CD4-positive, alpha-beta T cell (primary cell): ENCODE measurements around the gene PLP2. TPM values are rescaled to one million over a fixed set of nuclear protein-coding genes. Genes with fewer than 3 reads are reported as not detected.

Experiments
- ATAC-seq: fragments of 200-7000 bp; cut with Tn5 transposase; one replicate; pipeline ENCODE4 v1.10.0; 2022; ENCODE audit warnings: mild to moderate bottlenecking; ENCODE audit not compliant: poor library complexity
- CTCF ChIA-PET: fragments of 350-600 bp; sonication (Branson Sonifier 250); formaldehyde crosslinking; loops from one replicate; lab custom pipeline; 2021; ENCODE audit warnings: antibody characterized with exemption, inconsistent platforms; lab: Charles Lee
- POLR2A ChIA-PET: fragments of 350-600 bp; sonication (Branson Sonifier 250); formaldehyde crosslinking; loops from one replicate; lab custom pipeline; 2021; ENCODE audit warnings: antibody characterized with exemption, inconsistent platforms; lab: Charles Lee
- DNase-seq, 14 experiments: peaks; one replicate each; pipeline ENCODE4 v3.0.0-alpha.2; 2013 to 2020; ENCODE audit warnings: mixed read lengths in 2 of 14
- H3K27ac ChIP-seq, 2 donors: one replicate each; pipeline versions ENCODE4 v1.5.1 to v1.7.0; 2013; ENCODE audit warnings: low read length in 2 of 2, low read depth in 1 of 2, mild to moderate bottlenecking in 1 of 2
- H3K27me3 ChIP-seq, 2 experiments: 1 replicate in 1 of 2; 2 replicates in 1 of 2; pipeline versions ENCODE4 v1.6.1 to v1.7.0; 2013; ENCODE audit warnings: low read length in 2 of 2, control low read depth in 1 of 2, mild to moderate bottlenecking in 1 of 2, moderate library complexity in 1 of 2; ENCODE audit not compliant: insufficient read depth in 2 of 2, control insufficient read depth in 1 of 2
- H3K36me3 ChIP-seq: one replicate; pipeline ENCODE4 v1.6.1; 2013; ENCODE audit warnings: low read length, control low read depth; ENCODE audit not compliant: insufficient read depth
- H3K4me1 ChIP-seq: one replicate; pipeline ENCODE4 v1.6.1; 2013; ENCODE audit warnings: low read length, control low read depth; ENCODE audit not compliant: insufficient read depth
- H3K4me3 ChIP-seq: one replicate; pipeline ENCODE4 v1.5.1; 2013; ENCODE audit warnings: mild to moderate bottlenecking, low read length, moderate library complexity
- H3K9me3 ChIP-seq, 2 experiments: 1 replicate in 1 of 2; 2 replicates in 1 of 2; pipeline versions ENCODE4 v1.6.1 to v1.7.0; 2013; ENCODE audit warnings: low read length in 2 of 2, mild to moderate bottlenecking in 2 of 2, control low read depth in 1 of 2, moderate library complexity in 1 of 2; ENCODE audit not compliant: control insufficient read depth in 1 of 2, insufficient read depth in 1 of 2
- H3K27ac Mint-ChIP-seq: one replicate; pipeline ENCODE4 v1.8.0; 2020; ENCODE audit warnings: mixed read lengths
- H3K27me3 Mint-ChIP-seq: one replicate; pipeline ENCODE4 v1.8.0; 2021; ENCODE audit warnings: mixed read lengths
- H3K36me3 Mint-ChIP-seq: one replicate; pipeline ENCODE4 v1.8.0; 2021; ENCODE audit warnings: low read depth, mixed read lengths
- H3K4me1 Mint-ChIP-seq: one replicate; pipeline ENCODE4 v1.8.0; 2021; ENCODE audit warnings: low read depth, mixed read lengths
- H3K4me3 Mint-ChIP-seq: one replicate; pipeline ENCODE4 v1.8.0; 2020; ENCODE audit warnings: mild to moderate bottlenecking, mixed read lengths
- H3K9me3 Mint-ChIP-seq: one replicate; pipeline ENCODE4 v1.8.0; 2020; ENCODE audit warnings: mixed read lengths
- CTCF ChIP-seq: fragments of 200-600 bp; IDR thresholded peaks from one replicate; pipeline ENCODE4 v1.8.0; 2022; ENCODE audit warnings: antibody characterized with exemption, mild to moderate bottlenecking
- intact Hi-C, 2 experiments: fragments of 100-400 bp; cut with DNase I in 1 of 2; cut with micrococcal nuclease in 1 of 2; formaldehyde crosslinking; loops; one replicate each; pipeline versions ENCODE4 v1.15.1 to v1.9.0; 2023 to 2025; cut with DNase I, micrococcal nuclease
- total RNA-seq, 174 experiments: library from RNA in 2 of 174; stranded (reverse) in 2 of 174; gene quantifications; one replicate each; pipeline ENCODE4 v1.2.3 and lab custom pipeline; 2021 to 2026

PLP2 gene
- total RNA-seq, 2 experiments from 2014 or later: 124 to 128 TPM

DNA sequence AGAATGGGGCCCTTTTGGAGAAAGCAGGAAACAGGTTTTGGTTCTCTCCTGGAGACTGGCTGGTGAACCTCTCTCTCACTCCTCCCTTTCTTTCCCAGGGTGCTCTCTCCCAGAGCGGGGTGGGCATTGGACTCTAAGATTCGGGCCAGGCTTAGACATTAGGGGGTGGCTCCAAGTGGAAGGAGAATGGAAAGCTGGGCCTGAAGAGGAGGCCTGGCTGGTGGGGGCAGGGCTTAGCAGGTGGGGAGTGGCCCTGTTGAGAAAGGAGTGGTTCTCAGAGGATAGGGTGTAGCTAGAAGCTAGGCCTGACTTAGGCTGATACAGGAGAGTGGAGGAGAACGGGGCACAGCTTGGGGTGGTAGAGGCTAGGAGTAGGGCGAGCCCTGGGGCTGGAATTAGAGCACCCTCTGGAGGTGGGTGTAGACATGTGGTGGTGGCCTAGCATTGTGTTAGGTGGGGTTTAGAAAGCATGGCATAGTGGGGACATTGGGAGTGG is 5.7 kb downstream of the PLP2 start:
- intact Hi-C loops: no loop called here
- ChIA-PET POLR2A (interaction anchor here (1.0 kb wide), 2 partner anchors 11 to 21 kb away, joined by 3 to 6 read pairs; no protein-coding TSS in a partner anchor), CTCF (interaction anchor here (0.7 to 0.8 kb wide), 2 partner anchors 14 to 21 kb away, joined by 4 to 7 read pairs; no protein-coding TSS in a partner anchor)
- no peaks in the 10 kb centered on the region for H3K27me3 Mint-ChIP-seq
- H3K36me3 ChIP-seq: peaks cover 38% of the 10 kb centered on the region
- H3K4me3 Mint-ChIP-seq: no peak overlapping the region
- H3K36me3 Mint-ChIP-seq: peaks cover 56% of the 10 kb centered on the region
- H3K4me3 ChIP-seq: no peak overlapping the region
- ATAC-seq (peak; percentile 67), DNase-seq (peak in 4 of 14 experiments; percentile 30 to 59 (median 45))
- H3K9me3 Mint-ChIP-seq: no peaks in the 10 kb centered on the region
- TF ChIP-seq CTCF: no peak
- no peaks in the 10 kb centered on the region for H3K9me3 ChIP-seq
- H3K27ac ChIP-seq: no peak overlapping the region
- H3K4me1 ChIP-seq: peaks cover 22% of the 10 kb centered on the region
- peak overlapping the region; percentile 33 for H3K27ac Mint-ChIP-seq
- H3K4me1 Mint-ChIP-seq: peaks cover 21% of the 10 kb centered on the region
- no peaks in the 10 kb centered on the region for H3K27me3 ChIP-seq

DNA sequence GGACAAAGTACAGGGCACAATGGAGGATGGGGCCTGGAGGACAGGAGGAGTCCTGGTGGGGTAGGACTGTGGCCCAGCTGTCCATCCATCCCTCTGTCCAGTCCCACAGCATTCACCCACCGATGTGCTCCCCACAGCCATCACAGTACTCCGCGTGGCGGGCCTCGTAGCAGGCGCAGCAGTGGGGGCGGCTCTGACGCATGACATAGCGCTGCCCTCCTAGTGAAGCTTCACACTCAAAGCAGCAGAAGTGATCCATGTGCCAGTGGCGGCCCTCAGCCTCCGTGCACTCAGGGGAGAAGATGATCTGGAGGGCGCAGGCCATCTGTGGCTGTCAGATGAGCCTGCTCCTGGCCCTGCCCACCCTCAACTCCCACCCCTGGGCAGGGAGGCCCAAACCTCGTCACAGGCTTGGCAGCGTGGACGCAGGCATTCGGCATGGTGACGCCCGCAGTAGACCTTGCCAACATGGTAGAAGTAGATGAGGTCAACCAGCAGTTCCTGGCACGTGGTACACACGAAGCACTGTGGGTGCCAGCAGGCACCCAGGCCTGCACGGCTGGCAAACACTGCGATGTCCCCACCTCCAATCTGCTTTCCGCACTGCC is 6.3 kb downstream of the PLP2 start:
- ChIA-PET CTCF (interaction anchor here (0.8 kb wide), 1 partner anchor 14 kb away, joined by 7 read pairs; no protein-coding TSS in a partner anchor), POLR2A (interaction anchor here (1.0 kb wide), 2 partner anchors 11 to 22 kb away, joined by 3 to 6 read pairs; no protein-coding TSS in a partner anchor)
- H3K4me1 Mint-ChIP-seq: peaks cover 15% of the 10 kb centered on the region
- Histone ChIP-seq H3K4me3 (no peak overlapping the region), H3K36me3 (peaks cover 39% of the 10 kb centered on the region), H3K27me3 (no peaks in the 10 kb centered on the region), H3K4me1 (peaks cover 16% of the 10 kb centered on the region), H3K27ac (no peak overlapping the region), H3K9me3 (no peaks in the 10 kb centered on the region)
- H3K9me3 Mint-ChIP-seq: no peaks in the 10 kb centered on the region
- peaks cover 59% of the 10 kb centered on the region for H3K36me3 Mint-ChIP-seq
- H3K27me3 Mint-ChIP-seq: no peaks in the 10 kb centered on the region
- ATAC-seq (no peak), DNase-seq (no peak)
- no peak overlapping the region for H3K4me3 Mint-ChIP-seq
- no peak overlapping the region for H3K27ac Mint-ChIP-seq
- intact Hi-C loops: no loop called here
- TF ChIP-seq CTCF: no peak

- no peak overlapping the region for H3K4me3 ChIP-seq
- no peak overlapping the region for H3K27ac ChIP-seq
- no peaks in the 10 kb centered on the region for H3K9me3 ChIP-seq
- no peak for DNase-seq
- Mint-ChIP-seq H3K4me3 (no peak overlapping the region), H3K36me3 (peaks cover 59% of the 10 kb centered on the region), H3K27ac (no peak overlapping the region), H3K4me1 (peaks cover 12% of the 10 kb centered on the region), H3K9me3 (no peaks in the 10 kb centered on the region), H3K27me3 (no peaks in the 10 kb centered on the region)
- no peak for ATAC-seq
- peaks cover 10% of the 10 kb centered on the region for H3K4me1 ChIP-seq
- TF ChIP-seq CTCF: no peak
- peaks cover 40% of the 10 kb centered on the region for H3K36me3 ChIP-seq
- CTCF ChIA-PET: no interaction called here
- intact Hi-C loops: no loop called here
- POLR2A ChIA-PET: no interaction called here
- H3K27me3 ChIP-seq: no peaks in the 10 kb centered on the region
Measured at GRCh38 chrX:49178537-49178936, 6.8 kb downstream of the PLP2 start.
